ENCODE data around the gene HTT. TPM values are rescaled to one million over a fixed set of nuclear protein-coding genes. Genes with fewer than 3 reads are reported as not detected.

HTT gene
- total and polyA plus RNA-seq, 9 of the 15 experiments (the other 6 are each of a cell fraction or from before 2014, with no cell fraction given): 0.66 to 31.6 (median 14.7) TPM

GRCh38 chr4:3237266-3237665 lies 162.8 kb downstream of the HTT start:
- Histone ChIP-seq H3K9ac (ENCODE audit: insufficient read depth in 1 of 2, low read depth in 2 of 2, low read length in 2 of 2) (no peak overlapping the region), H3K27ac (ENCODE audit: extremely low read depth, low read depth, low read length) (no peak overlapping the region), H3K36me3 (ENCODE audit: control insufficient read depth, insufficient read depth, low read length) (peaks cover 26% of the 10 kb centered on the region; the same call in 2 of the 3 replicates), H3K79me2 (ENCODE audit: control insufficient read depth, insufficient read depth, low read length) (no peaks in the 10 kb centered on the region), H3K27me3 (ENCODE audit: control insufficient read depth in 2 of 2, insufficient read depth in 2 of 2, low read length in 2 of 2) (no peaks in the 10 kb centered on the region), H3K9me3 (replicated peaks; ENCODE audit: control insufficient read depth, insufficient read depth, low read depth, low read length) (no peaks in the 10 kb centered on the region), H3K9me1 (ENCODE audit: control insufficient read depth, insufficient read depth, low read length) (peaks cover 2% of the 10 kb centered on the region), H2AFZ (ENCODE audit: low read depth, low read length) (no peak overlapping the region), H3K4me1 (replicated peaks in 1 of 2; ENCODE audit: control insufficient read depth in 2 of 2, insufficient read depth in 2 of 2, low read length in 2 of 2) (peaks cover 15 to 39% of the 10 kb centered on the region in 2 experiments; a peak in 4 of 5 replicates), H3K4me2 (ENCODE audit: insufficient read depth, low read length) (no peak overlapping the region), H4K20me1 (replicated peaks; ENCODE audit: control insufficient read depth, insufficient read depth, low read length) (no peaks in the 10 kb centered on the region; the same call in 1 of the 2 replicates), H3K4me3 (no peak overlapping the region)
- no peak for FAIRE-seq
- TF ChIP-seq ZNF77 (CRISPR knock-in tag; IDR thresholded peaks at IDR 0.05) (no peak), KAT2B (IDR thresholded peaks at IDR 0.05; ENCODE audit: low read depth, low read length) (no peak), ZNF41 (CRISPR knock-in tag; conservative IDR thresholded peaks at IDR 0.05) (no peak), ESRRA (IDR thresholded peaks at IDR 0.05; ENCODE audit: borderline replicate concordance, low read depth) (no peak), NEUROD1 (IDR thresholded peaks at IDR 0.05; ENCODE audit: borderline replicate concordance, low read depth, low read length, partially characterized antibody) (no peak), POLR2A (conservative IDR thresholded peaks at IDR 0.05) (no peak), PHTF2 (CRISPR knock-in tag; IDR thresholded peaks at IDR 0.05) (no peak), ZKSCAN1 (IDR thresholded peaks at IDR 0.05; ENCODE audit: low read depth, low read length) (no peak), ESRRB (CRISPR knock-in tag; IDR thresholded peaks at IDR 0.05; ENCODE audit: borderline replicate concordance) (no peak), RUNX1 (IDR thresholded peaks at IDR 0.05; ENCODE audit: low read depth) (no peak), HIVEP1 (CRISPR knock-in tag; IDR thresholded peaks at IDR 0.05) (no peak), THRAP3 (IDR thresholded peaks at IDR 0.05; ENCODE audit: borderline replicate concordance) (no peak), RBM34 (IDR thresholded peaks at IDR 0.05; ENCODE audit: borderline replicate concordance, insufficient read depth, low read length) (no peak), MYC (IDR thresholded peaks at IDR 0.05; ENCODE audit: low read depth, low read length) (no peak), MYC (CRISPR knock-in tag; IDR thresholded peaks at IDR 0.05; ENCODE audit: borderline replicate concordance, low read depth) (no peak), ZZZ3 (IDR thresholded peaks at IDR 0.05) (no peak), HEY1 (CRISPR knock-in tag; IDR thresholded peaks at IDR 0.05; ENCODE audit: borderline replicate concordance) (no peak), TEAD1 (CRISPR knock-in tag; IDR thresholded peaks at IDR 0.05) (no peak)
- TF ChIP-seq, protein P1, sequence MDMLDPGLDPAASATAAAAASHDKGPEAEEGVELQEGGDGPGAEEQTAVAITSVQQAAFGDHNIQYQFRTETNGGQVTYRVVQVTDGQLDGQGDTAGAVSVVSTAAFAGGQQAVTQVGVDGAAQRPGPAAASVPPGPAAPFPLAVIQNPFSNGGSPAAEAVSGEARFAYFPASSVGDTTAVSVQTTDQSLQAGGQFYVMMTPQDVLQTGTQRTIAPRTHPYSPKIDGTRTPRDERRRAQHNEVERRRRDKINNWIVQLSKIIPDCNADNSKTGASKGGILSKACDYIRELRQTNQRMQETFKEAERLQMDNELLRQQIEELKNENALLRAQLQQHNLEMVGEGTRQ (CRISPR knock-in tag; IDR thresholded peaks at IDR 0.05): no peak
- TF ChIP-seq, protein P2, sequence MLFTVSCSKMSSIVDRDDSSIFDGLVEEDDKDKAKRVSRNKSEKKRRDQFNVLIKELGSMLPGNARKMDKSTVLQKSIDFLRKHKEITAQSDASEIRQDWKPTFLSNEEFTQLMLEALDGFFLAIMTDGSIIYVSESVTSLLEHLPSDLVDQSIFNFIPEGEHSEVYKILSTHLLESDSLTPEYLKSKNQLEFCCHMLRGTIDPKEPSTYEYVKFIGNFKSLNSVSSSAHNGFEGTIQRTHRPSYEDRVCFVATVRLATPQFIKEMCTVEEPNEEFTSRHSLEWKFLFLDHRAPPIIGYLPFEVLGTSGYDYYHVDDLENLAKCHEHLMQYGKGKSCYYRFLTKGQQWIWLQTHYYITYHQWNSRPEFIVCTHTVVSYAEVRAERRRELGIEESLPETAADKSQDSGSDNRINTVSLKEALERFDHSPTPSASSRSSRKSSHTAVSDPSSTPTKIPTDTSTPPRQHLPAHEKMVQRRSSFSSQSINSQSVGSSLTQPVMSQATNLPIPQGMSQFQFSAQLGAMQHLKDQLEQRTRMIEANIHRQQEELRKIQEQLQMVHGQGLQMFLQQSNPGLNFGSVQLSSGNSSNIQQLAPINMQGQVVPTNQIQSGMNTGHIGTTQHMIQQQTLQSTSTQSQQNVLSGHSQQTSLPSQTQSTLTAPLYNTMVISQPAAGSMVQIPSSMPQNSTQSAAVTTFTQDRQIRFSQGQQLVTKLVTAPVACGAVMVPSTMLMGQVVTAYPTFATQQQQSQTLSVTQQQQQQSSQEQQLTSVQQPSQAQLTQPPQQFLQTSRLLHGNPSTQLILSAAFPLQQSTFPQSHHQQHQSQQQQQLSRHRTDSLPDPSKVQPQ (CRISPR knock-in tag; IDR thresholded peaks at IDR 0.05; ENCODE audit: borderline replicate concordance): no peak
- TF ChIP-seq, protein P3, sequence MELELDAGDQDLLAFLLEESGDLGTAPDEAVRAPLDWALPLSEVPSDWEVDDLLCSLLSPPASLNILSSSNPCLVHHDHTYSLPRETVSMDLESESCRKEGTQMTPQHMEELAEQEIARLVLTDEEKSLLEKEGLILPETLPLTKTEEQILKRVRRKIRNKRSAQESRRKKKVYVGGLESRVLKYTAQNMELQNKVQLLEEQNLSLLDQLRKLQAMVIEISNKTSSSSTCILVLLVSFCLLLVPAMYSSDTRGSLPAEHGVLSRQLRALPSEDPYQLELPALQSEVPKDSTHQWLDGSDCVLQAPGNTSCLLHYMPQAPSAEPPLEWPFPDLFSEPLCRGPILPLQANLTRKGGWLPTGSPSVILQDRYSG (tag; conservative IDR thresholded peaks at IDR 0.05; ENCODE audit: low read depth): no peak
- WGBS (ENCODE audit: insufficient coverage, low coverage, missing lambda C conversion rate): 81% methylated on average over 18 of the region's 19 CpGs
- in situ Hi-C loops (cut with MboI): no loop called here
- intact Hi-C loops (cut with micrococcal nuclease): no loop called here
- no peak for ATAC-seq
- ChIA-PET POLR2A (no interaction called here), CTCF (ENCODE audit: low intra/inter-chr PET ratio) (no interaction called here)
- DNase-seq (ENCODE audit: extremely low read depth in 1 of 4, low spot score in 3 of 4): no peak
- no TSS peak for BruUV-seq (replicated peaks)
